NCI-H1105 treated with DMSO at 0.1 percent for 48 hours (cell line): ENCODE measurements around the gene BOLL.
A peak's percentile ranks its signal among the peaks of the same experiment; 100 is the strongest.
"Not testable (repeated sequence)": the region's sequence is repeated elsewhere in the genome, so short reads cannot be mapped to it uniquely, and the experiment has no call there.

Experiments used
- DNase-seq: peaks from one replicate; lab custom pipeline; 2025; lab: John Stamatoyannopoulos, UW

The BOLL gene

DNA sequence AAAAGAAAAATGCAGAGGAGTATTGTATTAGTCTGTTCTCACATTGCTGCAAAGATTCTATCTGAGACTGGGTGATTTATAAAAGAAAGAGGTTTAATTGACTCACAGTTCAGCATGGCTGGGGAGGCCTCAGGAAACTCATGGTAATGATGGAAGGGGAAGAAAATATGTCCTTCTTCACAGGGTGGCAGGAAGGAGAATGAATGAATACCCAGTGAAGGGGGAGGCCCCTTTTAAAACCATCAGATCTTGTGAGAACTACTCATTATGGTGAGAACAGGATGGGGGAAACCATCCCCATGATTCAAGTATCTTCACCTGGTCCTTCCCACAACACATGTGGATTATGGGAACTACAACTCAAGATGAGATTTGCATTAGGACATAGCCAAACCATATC is 10.2 kb upstream of the BOLL start:
- DNase-seq: no peak

- DNase-seq: no peak
Measured at GRCh38 chr2:197793456-197793855, 8.3 kb upstream of the BOLL start.

DNA sequence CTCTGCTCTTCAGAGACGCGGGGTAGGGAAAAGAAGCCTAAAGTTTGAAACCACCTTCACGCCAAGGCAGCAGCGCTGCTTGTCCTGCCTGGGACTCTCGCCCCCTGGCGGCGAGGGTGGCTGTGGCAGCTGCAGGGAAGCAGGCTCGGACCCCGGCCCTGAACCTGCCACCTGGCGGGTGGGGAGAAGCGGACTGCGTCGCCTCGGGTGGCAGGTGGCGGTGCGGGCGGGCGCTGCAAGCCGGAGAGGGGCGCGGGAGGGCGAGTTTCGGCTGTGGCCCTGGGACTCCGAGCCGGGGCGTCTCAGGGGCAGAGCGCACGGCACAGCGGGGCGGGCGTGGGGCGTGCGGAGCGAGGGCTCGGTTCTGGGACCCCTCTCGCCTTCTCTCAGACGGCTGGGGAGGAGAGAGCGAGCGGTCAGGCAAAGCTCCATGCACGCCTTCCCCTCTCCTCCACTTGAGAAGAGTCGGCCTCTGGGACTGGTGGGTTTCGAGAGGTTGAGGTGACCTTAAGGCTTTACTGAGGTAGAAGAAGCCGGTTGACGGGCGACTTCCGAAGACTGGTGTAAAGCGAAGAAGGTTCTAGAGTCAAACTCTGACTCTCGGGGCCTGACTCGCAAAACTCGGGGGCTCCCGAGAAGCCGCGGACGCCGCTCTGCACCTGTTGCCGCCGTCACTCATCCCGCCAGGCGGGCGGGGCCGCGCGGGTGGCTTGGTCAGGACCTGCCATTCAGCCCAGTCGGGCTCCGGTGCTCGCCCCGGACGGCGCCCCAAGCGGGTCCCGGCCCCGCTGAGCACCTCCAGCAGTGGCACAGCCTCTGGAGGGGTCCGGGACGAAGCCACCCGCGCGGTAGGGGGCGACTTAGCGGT is 1.1 kb upstream of the BOLL start:
- no peak for DNase-seq

DNA sequence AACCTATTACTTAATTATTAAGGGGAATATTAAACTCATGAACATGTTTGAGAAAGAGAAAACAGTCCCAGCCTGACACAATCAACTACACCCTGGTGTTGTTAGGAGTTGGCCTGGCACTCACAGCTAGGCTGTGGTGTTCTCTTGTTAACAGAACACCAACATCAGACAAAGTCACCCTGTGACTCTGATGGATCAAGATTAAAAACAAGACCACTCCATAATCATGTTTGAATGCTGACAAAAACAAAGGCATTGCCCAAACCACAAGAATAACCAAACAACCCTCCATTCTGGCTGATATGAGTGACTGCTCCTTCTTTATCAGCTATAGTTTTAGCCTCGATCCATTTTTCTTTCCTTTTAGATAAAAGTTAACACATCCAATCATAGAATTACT is 3.0 kb downstream of the BOLL start:
- no peak for DNase-seq

DNA sequence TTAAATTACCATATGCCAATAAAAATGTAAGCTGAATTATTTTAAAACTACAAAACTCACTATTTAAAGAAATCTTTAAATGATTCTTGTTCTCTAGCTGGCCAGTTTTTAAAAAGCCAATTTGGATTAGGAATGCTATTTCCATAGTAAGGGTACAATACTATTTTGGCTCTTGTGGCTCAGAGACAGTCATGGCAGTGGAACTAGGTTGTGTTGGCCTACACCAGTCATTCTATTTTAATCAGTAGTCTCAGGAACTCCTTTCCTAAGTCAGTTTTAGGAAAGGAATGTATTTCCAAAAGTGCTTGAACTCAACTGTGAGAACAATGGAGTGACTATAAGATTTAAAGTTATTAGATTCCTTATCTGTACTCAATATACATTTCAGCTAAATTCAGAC is 5.9 kb downstream of the BOLL start:
- no peak for DNase-seq

DNA sequence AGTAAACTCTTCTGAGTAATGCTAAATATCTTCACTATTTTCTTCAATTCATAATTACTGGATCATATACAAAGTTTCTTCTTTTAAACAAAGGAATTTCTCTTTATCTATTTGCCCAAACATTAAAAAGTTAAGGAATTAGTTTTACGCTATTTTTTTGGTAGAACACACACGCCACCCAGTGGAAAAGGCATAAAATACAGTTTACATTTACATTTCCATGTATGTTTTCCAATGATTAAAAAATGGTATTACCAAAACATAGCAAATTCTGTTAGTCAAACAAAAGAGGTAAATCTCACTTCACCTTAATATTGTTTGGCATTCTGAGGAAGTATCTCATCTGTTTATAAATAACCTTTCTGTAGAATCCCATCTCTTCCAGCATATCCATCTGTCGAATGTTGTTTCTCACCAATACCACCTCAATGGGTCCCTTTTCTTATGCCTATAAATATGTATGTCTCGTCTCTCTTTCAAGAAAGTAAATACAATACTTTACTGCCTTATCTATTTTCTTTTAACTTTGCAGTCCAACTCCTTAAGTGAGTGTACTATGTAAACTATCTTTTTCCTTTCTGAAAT is 7.2 kb downstream of the BOLL start:
- peak; percentile 22 for DNase-seq

- DNase-seq: no peak
Measured at GRCh38 chr2:197760293-197760657, 24.8 kb downstream of the BOLL start.

DNA sequence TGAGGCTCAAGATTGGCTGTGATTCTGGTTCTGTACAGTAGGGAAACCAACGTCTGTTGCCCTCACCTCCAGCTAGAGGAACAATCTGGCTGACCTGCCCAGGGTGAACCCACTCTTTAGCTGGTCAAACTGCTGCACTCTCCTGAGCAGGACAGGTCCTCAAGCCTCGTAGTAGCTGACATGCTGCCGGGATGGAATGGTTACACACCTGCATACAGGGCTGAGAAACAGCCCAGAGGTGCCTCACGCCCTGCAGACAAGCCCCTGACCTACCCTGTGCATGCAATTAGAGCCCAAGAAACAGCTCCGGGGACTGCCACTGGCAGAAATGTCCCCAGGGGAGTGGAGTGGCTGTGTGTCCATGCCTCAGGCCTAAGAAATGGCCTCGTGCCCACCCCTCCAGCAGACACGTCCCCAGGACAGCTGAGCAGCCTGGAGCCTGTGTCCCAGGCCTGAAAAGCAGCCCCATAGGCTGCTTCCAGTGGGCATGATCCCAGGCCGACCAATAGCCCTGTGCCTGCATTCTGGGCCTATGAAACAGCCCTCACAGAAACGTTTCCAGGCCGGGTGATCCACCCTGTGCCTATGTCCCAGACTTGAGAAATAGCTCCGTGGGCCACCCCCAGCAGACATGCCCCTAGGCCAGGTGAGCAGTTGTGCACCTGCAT is 25.4 kb downstream of the BOLL start:
- no peak for DNase-seq

GRCh38 chr2:197759013-197759412 is 26.1 kb downstream of the BOLL start:
- no peak for DNase-seq

- no peak for DNase-seq
Measured at GRCh38 chr2:197740200-197740599, 44.9 kb downstream of the BOLL start.

DNA sequence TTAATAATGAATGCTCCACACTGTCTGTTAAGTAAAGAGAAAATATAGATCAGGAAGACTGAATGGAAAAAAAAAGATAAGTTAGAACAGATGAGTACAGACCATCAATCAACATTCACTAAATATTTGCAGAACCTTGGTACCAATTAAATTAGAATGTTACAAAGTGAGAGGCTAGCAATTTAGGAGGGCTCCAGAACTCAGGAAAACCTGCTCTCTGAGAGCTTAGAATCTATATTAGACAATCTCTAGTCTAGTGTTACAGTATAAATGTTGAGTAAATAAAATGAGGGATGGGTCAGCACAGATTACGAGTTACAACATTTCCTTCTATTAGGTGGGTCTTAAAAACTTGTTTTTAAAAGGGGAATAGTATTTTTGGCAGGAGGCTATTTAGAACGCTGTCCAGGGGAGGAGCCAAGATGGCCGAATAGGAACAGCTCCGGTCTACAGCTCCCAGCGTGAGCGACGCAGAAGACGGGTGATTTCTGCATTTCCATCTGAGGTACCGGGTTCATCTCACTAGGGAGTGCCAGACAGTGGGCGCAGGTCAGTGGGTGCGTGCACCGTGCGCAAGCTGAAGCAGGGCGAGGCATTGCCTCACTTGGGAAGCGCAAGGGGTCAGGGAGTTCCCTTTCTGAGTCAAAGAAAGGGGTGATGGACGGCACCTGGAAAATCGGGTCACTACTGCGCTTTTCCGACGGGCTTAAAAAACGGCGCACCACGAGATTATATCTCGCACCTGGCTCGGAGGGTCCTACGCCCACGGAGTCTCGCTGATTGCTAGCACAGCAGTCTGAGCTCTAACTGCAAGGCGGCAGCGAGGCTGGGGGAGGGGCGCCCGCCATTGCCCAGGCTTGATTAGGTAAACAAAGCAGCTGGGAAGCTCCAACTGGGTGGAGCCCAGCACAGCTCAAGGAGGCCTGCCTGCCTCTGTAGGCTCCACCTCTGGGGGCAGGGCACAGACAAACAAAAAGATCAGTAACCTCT is 56.3 kb downstream of the BOLL start:
- DNase-seq: not testable (repeated sequence)

DNA sequence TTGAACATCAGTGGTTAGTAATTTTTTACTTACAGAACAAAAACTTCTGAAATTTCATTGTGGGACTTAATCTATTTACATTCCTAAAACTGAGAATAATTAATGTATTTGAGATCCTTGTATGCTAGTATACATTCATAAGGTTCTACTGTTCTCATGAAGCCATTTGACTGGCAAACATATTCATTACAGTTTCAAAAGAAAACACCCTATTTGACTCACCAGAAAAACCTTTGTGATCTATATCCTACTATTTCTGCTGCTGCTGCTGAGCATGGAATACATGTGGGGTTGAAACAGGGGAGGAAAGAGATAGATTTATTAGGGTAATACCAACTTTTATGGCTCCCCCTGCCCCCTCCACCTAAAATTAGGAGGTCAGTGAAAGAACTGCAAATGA is 58.1 kb downstream of the BOLL start:
- DNase-seq: no peak

DNA sequence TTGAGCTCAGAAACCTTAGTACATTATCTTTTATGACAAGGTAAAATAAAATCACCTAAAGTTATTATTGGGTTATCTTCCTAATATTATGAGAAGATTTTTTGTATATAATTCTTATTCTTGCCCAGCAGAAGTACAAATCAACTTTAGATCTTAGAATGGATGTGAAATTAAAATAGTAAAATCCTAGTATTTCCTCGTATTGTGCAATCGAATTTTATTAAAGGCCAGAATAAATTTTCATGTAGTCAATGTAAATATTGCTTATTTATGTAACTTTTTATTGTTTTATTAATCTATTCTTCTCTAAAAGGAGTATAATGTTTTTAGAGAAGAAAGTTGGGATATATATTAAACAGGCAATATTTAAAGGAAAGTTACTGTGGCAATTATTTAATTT is 67.3 kb downstream of the BOLL start:
- no peak for DNase-seq

- no peak for DNase-seq
Measured at GRCh38 chr2:197713271-197713670, 71.8 kb downstream of the BOLL start.

DNA sequence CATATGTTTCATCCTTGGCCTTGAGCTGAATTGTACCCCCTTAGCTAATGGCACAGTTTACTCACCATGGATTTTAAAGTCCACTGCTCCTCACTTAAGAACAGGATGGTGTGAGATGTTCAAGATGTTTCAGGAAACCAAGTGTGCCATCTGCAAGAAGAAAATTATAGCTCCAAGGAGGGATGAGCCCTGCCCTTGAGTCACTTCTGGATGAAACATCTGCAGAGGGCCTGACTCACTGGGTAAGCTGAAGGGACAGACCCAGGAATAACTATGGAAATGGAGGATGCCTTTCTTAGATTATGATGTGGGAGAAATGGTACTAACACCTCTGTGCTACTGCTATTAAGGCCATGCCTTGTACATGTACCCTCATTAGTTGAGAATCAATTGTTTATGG is 73.5 kb downstream of the BOLL start:
- DNase-seq: no peak

GRCh38 chr2:197710424-197711042 is 74.6 kb downstream of the BOLL start:
- no peak for DNase-seq

DNA sequence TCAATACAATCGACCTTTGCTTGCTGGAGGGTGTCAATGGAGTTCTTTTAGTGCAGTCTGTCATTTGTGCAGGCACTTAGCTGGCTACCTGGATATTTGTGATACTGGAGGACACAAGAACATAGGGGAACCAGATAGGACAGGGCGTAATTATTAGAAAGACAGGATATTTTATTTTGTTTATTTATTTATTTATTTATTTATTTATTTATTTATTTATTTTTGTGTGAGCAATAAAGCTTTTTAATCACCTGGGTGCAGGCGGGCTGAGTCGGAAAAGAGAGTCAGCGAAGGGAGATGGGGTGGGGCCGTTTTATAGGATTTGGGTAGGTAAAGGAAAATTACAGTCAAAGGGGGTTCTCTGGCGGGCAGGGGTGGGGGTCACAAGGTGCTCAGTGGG is 76.0 kb downstream of the BOLL start:
- not testable (repeated sequence) for DNase-seq

DNA sequence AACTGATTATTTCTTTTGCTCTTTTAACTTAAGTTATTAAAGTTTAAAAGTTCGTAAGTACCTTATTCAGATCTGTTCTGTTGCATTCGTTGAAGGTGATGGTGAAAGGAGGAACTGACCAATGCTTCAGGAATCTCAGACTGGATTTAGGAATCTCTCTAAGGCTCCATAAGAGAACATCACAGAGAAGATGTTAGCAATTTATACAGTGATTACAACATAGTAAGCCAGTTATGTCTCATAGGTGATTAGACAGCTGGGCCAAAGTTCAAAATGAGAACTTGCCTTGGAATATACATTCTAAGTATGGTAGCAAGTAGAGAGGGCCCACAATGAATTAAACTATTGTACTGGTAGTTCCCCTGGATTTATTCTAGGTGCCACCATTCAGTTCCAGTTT is 76.8 kb downstream of the BOLL start:
- no peak for DNase-seq

GRCh38 chr2:197707316-197708213 is 77.6 kb downstream of the BOLL start:
- DNase-seq: peak; percentile 44

GRCh38 chr2:197706839-197707207 is 78.3 kb downstream of the BOLL start:
- no peak for DNase-seq
